ENCODE data around the gene PPP2R5C. TPM values are rescaled to one million over a fixed set of nuclear protein-coding genes. Genes with fewer than 3 reads are reported as not detected.

Gene PPP2R5C
- total and polyA plus RNA-seq, 4 experiments from 2014 or later, result 273 to 620 (median 431) TPM

DNA sequence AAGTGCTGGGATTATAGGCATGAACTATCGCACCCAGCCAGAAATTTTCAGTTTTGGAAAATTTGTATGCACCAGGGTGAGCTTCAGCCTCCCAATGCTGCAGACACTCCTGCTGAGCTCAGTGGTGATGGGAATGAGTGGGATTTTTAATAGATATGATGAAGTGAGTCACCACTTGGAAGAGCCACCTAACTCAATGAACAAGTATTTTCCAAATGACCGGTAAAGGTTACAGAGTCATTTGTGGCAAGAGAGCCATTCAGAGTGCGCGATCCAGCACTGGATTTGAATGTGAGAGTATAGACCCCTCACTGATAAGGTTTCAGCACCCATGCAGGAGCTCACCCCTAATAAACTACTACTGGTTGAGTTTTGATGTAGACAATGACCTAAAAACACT, 100.7 kb downstream of the PPP2R5C start:
- CTCF ChIA-PET (ENCODE audit: partially characterized antibody), result interaction anchor here (1.2 to 3.1 kb wide), 3 partner anchors 18 to 91 kb away, joined by 3 to 12 read pairs (median 10); no protein-coding TSS in a partner anchor
- Mint-ChIP-seq H3K36me3 (peaks cover 58 to 68% of the 10 kb centered on the region in 2 donors), H3K4me1 (peaks cover 34 to 76% (median 59%) of the 10 kb centered on the region in 4 donors), H3K9me3 (no peaks in the 10 kb centered on the region), H3K27me3 (no peaks in the 10 kb centered on the region), H3K27ac (peak overlapping the region in 4 of 7 donors; percentile 18 to 74 (median 70)), H3K4me3 (no peak overlapping the region)
- Histone ChIP-seq H3K36me3 (ENCODE audit: insufficient read depth, low read length) (peaks cover 54% of the 10 kb centered on the region), H3K27ac (ENCODE audit: low read depth, low read length) (no peak overlapping the region), H3K4me3 (ENCODE audit: low read length in 2 of 2) (no peak overlapping the region), H3K27me3 (ENCODE audit: insufficient read depth, low read length) (no peaks in the 10 kb centered on the region), H3K9me3 (ENCODE audit: control insufficient read depth in 1 of 2, low read length in 2 of 2) (no peaks in the 10 kb centered on the region), H3K4me1 (ENCODE audit: insufficient read depth, low read length) (peaks cover 51% of the 10 kb centered on the region)
- DNase-seq, result no peak
- intact Hi-C loops (cut with micrococcal nuclease), result no loop called here
- POLR2A ChIA-PET (ENCODE audit: partially characterized antibody), result interaction anchor here (0.6 to 2.7 kb wide), 5 partner anchors 10 to 61 kb away, joined by 3 to 7 read pairs (median 3); no protein-coding TSS in a partner anchor

DNA sequence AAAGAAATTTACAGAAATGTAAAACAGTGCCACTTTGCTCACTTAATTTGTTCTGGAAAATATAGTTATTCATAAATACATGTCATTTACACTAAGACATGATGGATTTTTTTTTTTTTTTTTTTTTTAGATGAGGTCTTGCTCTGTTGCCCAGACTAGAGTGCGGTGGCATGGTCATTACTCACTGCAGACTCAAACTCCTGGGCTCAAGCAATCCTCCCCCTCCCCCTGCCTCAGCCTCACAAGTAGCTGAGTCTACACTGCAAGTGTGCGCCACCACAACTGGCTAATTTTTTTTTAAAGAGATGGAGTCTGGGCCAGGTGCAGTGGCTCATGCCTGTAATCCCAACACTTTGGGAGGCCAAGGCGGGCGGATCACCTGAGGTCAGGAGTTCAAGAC, 101.2 kb downstream of the PPP2R5C start:
- DNase-seq, result no peak
- no peaks in the 10 kb centered on the region for H3K9me3 ChIP-seq (ENCODE audit: control insufficient read depth in 1 of 2, low read length in 2 of 2)
- H3K36me3 ChIP-seq (ENCODE audit: insufficient read depth, low read length), result peaks cover 49% of the 10 kb centered on the region
- no peak overlapping the region for H3K27ac ChIP-seq (ENCODE audit: low read depth, low read length)
- CTCF ChIA-PET (ENCODE audit: partially characterized antibody), result interaction anchor here (2.1 to 3.1 kb wide), 2 partner anchors 18 to 92 kb away, joined by 10 to 12 read pairs; no protein-coding TSS in a partner anchor
- H3K4me1 ChIP-seq (ENCODE audit: insufficient read depth, low read length), result peaks cover 47% of the 10 kb centered on the region
- Mint-ChIP-seq H3K27ac (peak overlapping the region in 2 of 7 donors; percentile 51 to 67), H3K27me3 (no peaks in the 10 kb centered on the region), H3K36me3 (peaks cover 53 to 63% of the 10 kb centered on the region in 2 donors), H3K9me3 (no peaks in the 10 kb centered on the region), H3K4me1 (peaks cover 31 to 72% (median 55%) of the 10 kb centered on the region in 4 donors), H3K4me3 (no peak overlapping the region)
- H3K4me3 ChIP-seq (ENCODE audit: low read length in 2 of 2), result no peak overlapping the region
- POLR2A ChIA-PET (ENCODE audit: partially characterized antibody), result interaction anchor here (0.6 to 2.7 kb wide), 3 partner anchors 10 to 60 kb away, joined by 3 to 7 read pairs (median 3); no protein-coding TSS in a partner anchor
- H3K27me3 ChIP-seq (ENCODE audit: insufficient read depth, low read length), result no peaks in the 10 kb centered on the region
- intact Hi-C loops (cut with micrococcal nuclease), result no loop called here

DNA sequence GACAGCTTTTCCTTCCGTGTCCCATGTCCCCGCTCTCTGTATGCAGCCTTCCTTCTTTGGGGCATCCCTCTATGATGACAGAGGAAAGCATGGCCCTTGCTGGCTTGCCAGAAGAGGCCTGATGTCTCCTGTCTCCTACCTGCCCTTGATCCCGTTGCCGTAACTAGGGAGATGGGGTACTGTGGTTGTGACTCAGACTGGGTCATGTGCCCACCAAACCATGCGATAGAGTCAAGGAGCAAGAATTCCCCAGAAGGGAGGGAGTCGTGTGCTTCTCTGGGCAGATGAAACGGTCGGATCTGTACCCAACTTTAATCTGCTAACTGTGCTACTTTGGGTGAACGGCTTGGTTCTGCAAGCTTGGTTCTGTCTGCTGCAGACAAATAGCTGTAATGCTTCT, 103.8 kb downstream of the PPP2R5C start:
- peaks cover 29 to 72% (median 54%) of the 10 kb centered on the region in 4 donors for H3K4me1 Mint-ChIP-seq
- peak overlapping the region in 1 of 8 donors; percentile 32 for H3K4me3 Mint-ChIP-seq
- H3K9me3 ChIP-seq (ENCODE audit: control insufficient read depth in 1 of 2, low read length in 2 of 2), result no peaks in the 10 kb centered on the region
- peaks cover 34% of the 10 kb centered on the region for H3K36me3 ChIP-seq (ENCODE audit: insufficient read depth, low read length)
- intact Hi-C loops (cut with micrococcal nuclease), result no loop called here
- peak overlapping the region in 4 of 7 donors; percentile 39 to 88 (median 76) for H3K27ac Mint-ChIP-seq
- ChIA-PET CTCF (ENCODE audit: partially characterized antibody) (interaction anchor here (1.0 to 1.5 kb wide), 2 partner anchors 15 to 57 kb away, joined by 3 to 4 read pairs; no protein-coding TSS in a partner anchor), POLR2A (ENCODE audit: partially characterized antibody) (interaction anchor here (1.5 kb wide), 1 partner anchor 94 kb away, joined by 3 read pairs; no protein-coding TSS in a partner anchor)
- no peak for DNase-seq
- no peaks in the 10 kb centered on the region for H3K27me3 ChIP-seq (ENCODE audit: insufficient read depth, low read length)
- H3K36me3 Mint-ChIP-seq, result peaks cover 35 to 60% of the 10 kb centered on the region in 2 donors
- peaks cover 45% of the 10 kb centered on the region for H3K4me1 ChIP-seq (ENCODE audit: insufficient read depth, low read length)
- H3K27me3 Mint-ChIP-seq, result no peaks in the 10 kb centered on the region
- no peak overlapping the region for H3K4me3 ChIP-seq (ENCODE audit: low read length in 2 of 2)
- no peaks in the 10 kb centered on the region for H3K9me3 Mint-ChIP-seq
- H3K27ac ChIP-seq (ENCODE audit: low read depth, low read length), result no peak overlapping the region

DNA sequence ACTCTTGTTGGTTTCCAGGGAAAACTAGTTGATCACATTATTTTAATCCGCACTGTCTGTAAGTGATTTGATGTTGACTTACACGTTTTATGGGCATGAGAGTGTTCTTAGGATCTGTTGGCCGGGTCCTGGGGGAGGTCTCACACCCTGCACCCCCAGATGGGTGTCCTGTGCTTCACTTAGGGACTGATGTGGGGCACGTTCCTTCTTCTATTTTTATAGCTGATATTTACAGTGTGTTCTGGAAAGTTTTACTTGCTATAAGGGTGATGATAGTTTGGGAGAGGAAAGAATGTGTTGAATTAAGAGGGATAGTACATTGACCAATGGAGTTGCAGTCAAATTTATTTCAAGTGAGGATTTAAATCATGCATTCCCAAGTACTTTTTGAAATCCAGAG, 106.3 kb downstream of the PPP2R5C start:
- ChIA-PET POLR2A (ENCODE audit: partially characterized antibody) (interaction anchor here (0.8 to 1.6 kb wide), 3 partner anchors 10 to 104 kb away, joined by 3 to 4 read pairs (median 3); no protein-coding TSS in a partner anchor), CTCF (ENCODE audit: partially characterized antibody) (interaction anchor here (0.8 to 1.7 kb wide), 4 partner anchors 9 to 161 kb away, joined by 3 to 6 read pairs (median 4); no protein-coding TSS in a partner anchor)
- no peaks in the 10 kb centered on the region for H3K27me3 ChIP-seq (ENCODE audit: insufficient read depth, low read length)
- Mint-ChIP-seq H3K4me1 (peaks cover 40 to 75% (median 61%) of the 10 kb centered on the region in 4 donors), H3K9me3 (no peaks in the 10 kb centered on the region), H3K36me3 (peaks cover 23 to 46% of the 10 kb centered on the region in 2 donors), H3K4me3 (peak overlapping the region in 2 of 8 donors; percentile 50 to 69), H3K27ac (peak overlapping the region in 6 of 7 donors; percentile 25 to 90 (median 84)), H3K27me3 (no peaks in the 10 kb centered on the region)
- H3K27ac ChIP-seq (ENCODE audit: low read depth, low read length), result no peak overlapping the region
- H3K4me1 ChIP-seq (ENCODE audit: insufficient read depth, low read length), result peaks cover 53% of the 10 kb centered on the region
- peaks cover 15% of the 10 kb centered on the region for H3K36me3 ChIP-seq (ENCODE audit: insufficient read depth, low read length)
- H3K9me3 ChIP-seq (ENCODE audit: control insufficient read depth in 1 of 2, low read length in 2 of 2), result no peaks in the 10 kb centered on the region
- DNase-seq, result no peak
- no peak overlapping the region for H3K4me3 ChIP-seq (ENCODE audit: low read length in 2 of 2)
- intact Hi-C loops (cut with micrococcal nuclease), result no loop called here

DNA sequence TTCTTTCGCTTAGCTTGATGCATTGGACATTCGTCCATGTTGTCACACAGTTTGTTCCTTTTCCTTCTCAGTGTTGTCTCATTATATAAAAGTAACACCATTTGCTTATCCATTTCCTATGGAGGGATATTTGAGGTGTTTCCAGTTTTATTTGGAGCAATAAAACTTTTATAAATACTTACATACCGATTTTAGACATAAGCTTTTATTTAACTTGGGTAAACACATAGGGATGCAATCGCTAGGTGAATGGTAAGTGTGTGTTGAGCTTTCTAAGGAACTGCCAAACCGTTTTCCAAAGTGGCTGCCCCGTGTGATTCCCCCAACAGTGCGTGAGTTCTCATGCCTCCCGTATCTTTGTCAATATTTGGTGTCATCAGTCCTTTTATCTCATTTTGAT, 107.7 kb downstream of the PPP2R5C start:
- Histone ChIP-seq H3K9me3 (ENCODE audit: control insufficient read depth in 1 of 2, low read length in 2 of 2) (no peaks in the 10 kb centered on the region), H3K4me1 (ENCODE audit: insufficient read depth, low read length) (peaks cover 61% of the 10 kb centered on the region), H3K4me3 (ENCODE audit: low read length in 2 of 2) (no peak overlapping the region), H3K27ac (ENCODE audit: low read depth, low read length) (no peak overlapping the region), H3K27me3 (ENCODE audit: insufficient read depth, low read length) (no peaks in the 10 kb centered on the region), H3K36me3 (ENCODE audit: insufficient read depth, low read length) (peaks cover 11% of the 10 kb centered on the region)
- Mint-ChIP-seq H3K27me3 (no peaks in the 10 kb centered on the region), H3K4me3 (peak overlapping the region in 2 of 8 donors; percentile 35 to 46), H3K9me3 (no peaks in the 10 kb centered on the region), H3K4me1 (peaks cover 50 to 79% (median 69%) of the 10 kb centered on the region in 4 donors), H3K27ac (peak overlapping the region; percentile 18 to 84 (median 71)), H3K36me3 (peaks cover 23 to 43% of the 10 kb centered on the region in 2 donors)
- intact Hi-C loops (cut with micrococcal nuclease), result no loop called here
- ChIA-PET CTCF (ENCODE audit: partially characterized antibody) (interaction anchor here (0.8 to 1.5 kb wide), 4 partner anchors 8 to 163 kb away, joined by 3 to 4 read pairs (median 3); no protein-coding TSS in a partner anchor), POLR2A (ENCODE audit: partially characterized antibody) (interaction anchor here (1.5 kb wide), 1 partner anchor 43 kb away, joined by 9 read pairs; no protein-coding TSS in a partner anchor)
- no peak for DNase-seq

DNA sequence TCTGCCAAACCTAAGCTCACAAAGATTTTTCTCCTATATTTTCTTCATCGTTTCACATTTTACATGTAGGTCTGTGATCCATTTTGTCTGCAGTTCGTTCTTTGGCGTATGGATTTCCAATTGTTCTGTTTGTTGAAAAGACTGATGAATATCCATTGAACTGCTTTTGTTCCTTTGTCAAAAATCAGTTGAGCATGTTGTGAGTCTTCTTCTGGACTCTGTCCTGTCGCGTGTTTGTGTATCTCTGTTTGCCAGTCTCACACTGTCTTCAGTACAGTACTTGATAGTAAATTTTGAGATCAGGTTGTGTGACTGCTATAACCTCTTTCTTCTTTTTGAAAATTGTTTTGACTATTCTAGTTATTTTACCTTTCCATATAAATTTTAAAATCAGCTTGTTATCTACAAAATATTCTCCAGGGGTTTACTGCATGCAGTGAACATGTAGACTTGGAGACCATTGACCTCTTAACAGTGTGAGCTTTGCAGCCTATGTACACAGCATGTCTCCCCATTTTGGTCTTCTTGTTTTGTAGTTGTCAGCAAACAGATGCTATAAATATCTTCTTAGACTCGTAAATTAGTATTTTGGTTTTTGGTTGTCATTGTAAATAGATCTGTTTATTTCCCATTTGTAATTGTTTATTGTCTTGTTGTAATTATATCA, 108.9 kb downstream of the PPP2R5C start:
- H3K36me3 ChIP-seq (ENCODE audit: insufficient read depth, low read length), result peaks cover 2% of the 10 kb centered on the region
- Mint-ChIP-seq H3K4me3 (peak overlapping the region in 3 of 8 donors; percentile 29 to 43 (median 43)), H3K9me3 (no peaks in the 10 kb centered on the region), H3K27ac (peak overlapping the region in 6 of 7 donors; percentile 57 to 84 (median 72)), H3K27me3 (no peaks in the 10 kb centered on the region), H3K4me1 (peaks cover 52 to 76% (median 64%) of the 10 kb centered on the region in 4 donors), H3K36me3 (peaks cover 11 to 31% of the 10 kb centered on the region in 2 donors)
- H3K4me1 ChIP-seq (ENCODE audit: insufficient read depth, low read length), result peaks cover 71% of the 10 kb centered on the region
- H3K27me3 ChIP-seq (ENCODE audit: insufficient read depth, low read length), result no peaks in the 10 kb centered on the region
- no peaks in the 10 kb centered on the region for H3K9me3 ChIP-seq (ENCODE audit: control insufficient read depth in 1 of 2, low read length in 2 of 2)
- intact Hi-C loops (cut with micrococcal nuclease), result no loop called here
- ChIA-PET POLR2A (ENCODE audit: partially characterized antibody) (interaction anchor here (1.1 to 1.5 kb wide), 2 partner anchors 9 to 45 kb away, joined by 3 to 9 read pairs; no protein-coding TSS in a partner anchor), CTCF (ENCODE audit: partially characterized antibody) (interaction anchor here (1.0 to 1.5 kb wide), 3 partner anchors 9 to 99 kb away, joined by 3 to 5 read pairs (median 4); no protein-coding TSS in a partner anchor)
- no peak for DNase-seq
- H3K27ac ChIP-seq (ENCODE audit: low read depth, low read length), result no peak overlapping the region
- no peak overlapping the region for H3K4me3 ChIP-seq (ENCODE audit: low read length in 2 of 2)
